Mononuclear cell (primary cell): ENCODE results near the gene SH3GLB1. TPM values are rescaled to one million over a fixed set of nuclear protein-coding genes. Genes with fewer than 3 reads are reported as not detected.

Source experiments
- H3K27me3 ChIP-seq: 2 replicates; pipeline ENCODE4 v1.6.0; 2011; ENCODE audit warnings: low read length, control low read depth; ENCODE audit not compliant: insufficient read depth
- H3K4me1 ChIP-seq: 2 replicates; pipeline ENCODE4 v1.5.1; 2011; ENCODE audit warnings: mild to moderate bottlenecking, low read length, control low read depth; ENCODE audit not compliant: insufficient read depth
- H3K4me3 ChIP-seq: 2 replicates; pipeline ENCODE4 v1.5.1; 2011; ENCODE audit warnings: mild to moderate bottlenecking, low read length, moderate library complexity
- H3K9me3 ChIP-seq: 2 replicates; pipeline ENCODE4 v1.5.1; 2011; ENCODE audit warnings: low read depth, mild to moderate bottlenecking, control low read depth, low read length
- total RNA-seq: library from RNA; depleted of rRNA; stranded (reverse); fragments of >200 nt; gene quantifications from one replicate; pipeline ENCODE4 v1.2.3, GENCODE V29; 2012

SH3GLB1 gene
- total RNA-seq, 1 donor = 54.4 TPM

DNA sequence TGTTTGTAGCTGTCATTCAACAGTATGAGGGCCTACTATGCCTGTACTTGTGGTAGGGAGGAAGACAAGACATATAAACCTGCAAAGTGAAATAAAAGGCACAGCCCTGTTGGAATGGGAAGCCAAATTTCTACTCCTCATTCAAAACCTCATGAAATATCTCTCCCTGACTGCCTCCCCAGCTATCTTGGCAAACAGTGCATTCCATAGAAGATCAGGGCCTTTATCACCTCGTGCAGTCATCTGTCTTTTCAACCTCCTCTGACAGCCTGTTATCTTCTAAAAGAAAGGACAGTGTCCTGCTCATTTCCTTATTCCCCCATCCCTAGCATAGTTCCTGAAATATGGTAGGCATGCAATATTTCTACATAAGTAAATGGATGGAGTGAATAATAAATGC lies 71.0 kb downstream of the SH3GLB1 start:
- Histone ChIP-seq H3K4me1 (peaks cover 53% of the 10 kb centered on the region), H3K27me3 (no peaks in the 10 kb centered on the region), H3K9me3 (no peaks in the 10 kb centered on the region), H3K4me3 (no peak overlapping the region)

DNA sequence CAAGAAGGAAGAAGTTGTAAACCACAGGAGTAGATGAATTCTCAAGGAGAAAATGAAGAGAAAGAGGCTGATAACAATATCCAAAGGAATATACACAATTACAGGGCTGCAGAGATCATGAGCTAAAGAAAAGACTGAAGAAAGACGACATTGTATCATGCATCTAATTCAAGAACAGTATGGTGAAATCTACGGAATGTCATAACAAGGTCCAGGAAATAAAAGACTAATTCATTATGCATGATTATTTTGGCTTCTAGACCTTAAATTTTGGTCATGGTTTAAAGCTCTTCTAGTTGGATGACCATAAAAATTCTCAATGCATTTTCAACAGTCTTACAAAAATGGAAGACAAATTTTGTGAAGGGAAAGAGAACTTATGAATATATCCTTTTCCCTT lies 71.7 kb downstream of the SH3GLB1 start:
- Histone ChIP-seq H3K4me3 (no peak overlapping the region), H3K4me1 (peaks cover 53% of the 10 kb centered on the region), H3K27me3 (no peaks in the 10 kb centered on the region), H3K9me3 (no peaks in the 10 kb centered on the region)

DNA sequence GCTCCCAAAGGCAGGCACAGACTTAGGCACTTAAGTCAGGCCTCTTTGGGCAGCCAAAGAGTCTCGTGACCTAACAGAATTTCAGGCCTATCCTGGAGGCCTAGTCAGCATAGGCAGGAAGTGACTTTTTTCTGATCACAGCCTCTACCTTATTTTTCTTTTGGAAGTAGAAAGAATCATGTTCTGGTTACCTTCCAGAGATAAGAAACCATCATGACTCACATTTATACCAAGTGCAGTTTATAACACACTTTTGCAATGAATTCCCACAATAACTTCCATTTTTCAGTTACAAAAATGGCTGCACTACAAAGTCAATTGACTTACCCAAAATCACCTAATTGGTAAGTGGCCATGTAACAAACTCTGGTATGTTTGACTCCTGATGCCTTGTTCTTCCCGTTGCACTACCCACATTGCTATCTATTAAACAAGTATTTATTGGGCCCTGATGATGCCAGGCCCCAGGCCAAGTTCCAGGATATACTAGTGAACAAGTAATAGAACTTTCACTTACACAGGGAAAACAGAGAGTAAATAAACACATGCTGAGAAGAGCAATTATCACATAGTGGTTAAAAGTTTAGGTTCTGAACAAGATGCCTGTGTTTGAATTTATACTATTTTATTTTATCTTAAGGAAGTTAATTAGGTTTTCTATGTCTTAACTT lies 74.3 kb downstream of the SH3GLB1 start:
- Histone ChIP-seq H3K4me1 (peaks cover 44% of the 10 kb centered on the region), H3K9me3 (no peaks in the 10 kb centered on the region), H3K27me3 (no peaks in the 10 kb centered on the region), H3K4me3 (no peak overlapping the region)

GRCh38 chr1:86779308-86780191 lies 75.2 kb downstream of the SH3GLB1 start:
- no peaks in the 10 kb centered on the region for H3K9me3 ChIP-seq
- no peak overlapping the region for H3K4me3 ChIP-seq
- H3K4me1 ChIP-seq = peaks cover 38% of the 10 kb centered on the region
- no peaks in the 10 kb centered on the region for H3K27me3 ChIP-seq

DNA sequence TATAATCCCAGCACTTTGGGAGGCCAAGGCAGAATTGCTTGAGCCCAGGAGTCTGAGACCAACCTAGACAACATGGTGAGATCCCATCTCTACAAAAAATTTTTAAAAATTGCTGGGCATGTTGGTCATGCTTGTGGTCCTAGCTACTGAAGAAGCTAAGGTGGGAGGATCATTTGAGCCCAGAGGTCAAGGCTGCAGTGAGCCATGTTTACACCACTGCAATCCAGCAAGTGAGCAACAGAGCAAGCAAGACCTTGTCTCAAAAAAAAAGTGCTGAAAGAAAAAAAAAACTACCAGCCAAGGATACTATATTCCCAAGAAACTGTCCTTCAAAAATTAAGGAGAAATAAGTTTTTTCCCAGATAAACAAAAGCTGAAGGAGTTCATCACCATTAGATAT lies 78.1 kb downstream of the SH3GLB1 start:
- Histone ChIP-seq H3K4me3 (no peak overlapping the region), H3K9me3 (no peaks in the 10 kb centered on the region), H3K27me3 (no peaks in the 10 kb centered on the region), H3K4me1 (peaks cover 14% of the 10 kb centered on the region)

GRCh38 chr1:86787621-86788020 lies 83.2 kb downstream of the SH3GLB1 start:
- no peaks in the 10 kb centered on the region for H3K27me3 ChIP-seq
- no peaks in the 10 kb centered on the region for H3K9me3 ChIP-seq
- no peak overlapping the region for H3K4me3 ChIP-seq
- H3K4me1 ChIP-seq = peaks cover 25% of the 10 kb centered on the region

DNA sequence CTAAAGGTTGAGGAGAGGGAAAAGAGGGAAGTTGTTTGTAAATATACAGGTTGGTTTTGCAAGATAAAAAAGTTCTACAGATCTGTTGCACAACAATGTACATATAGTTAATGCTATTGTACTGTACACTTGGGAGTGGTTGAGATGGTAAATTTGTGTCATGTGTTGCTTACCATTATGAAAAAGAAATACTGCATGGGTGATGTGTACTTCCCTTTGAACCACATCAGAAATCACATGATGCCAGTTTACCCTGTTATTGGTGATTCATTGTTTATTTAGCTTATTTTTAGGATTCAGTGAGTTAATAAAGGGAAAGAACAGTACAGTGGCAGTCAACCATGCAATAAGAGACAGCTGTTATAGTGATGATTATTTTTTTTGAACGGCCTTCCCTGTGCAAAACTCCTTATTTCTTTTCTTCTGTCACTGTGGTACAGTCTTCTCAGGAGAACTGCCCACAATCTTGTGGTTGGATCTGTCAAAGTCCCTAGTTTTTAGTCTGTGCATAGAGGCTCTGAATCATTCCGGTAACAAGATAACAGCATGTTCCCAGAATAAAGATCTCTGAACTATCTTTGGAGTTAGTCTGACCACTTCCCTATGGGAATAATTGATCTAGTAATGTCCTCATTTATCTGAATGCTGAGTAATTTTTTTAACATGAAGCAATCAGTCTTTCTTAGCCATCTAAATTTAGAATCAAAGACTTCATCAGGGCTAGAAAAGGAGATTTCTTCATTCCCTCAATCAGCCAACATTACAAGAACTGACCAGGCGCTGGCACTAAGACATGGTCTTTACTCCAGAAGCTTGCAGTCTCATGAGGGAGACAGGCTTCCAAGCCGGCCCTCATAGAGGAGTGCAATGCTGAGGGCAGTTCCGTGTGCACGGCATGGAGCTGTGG lies 84.2 kb downstream of the SH3GLB1 start:
- no peaks in the 10 kb centered on the region for H3K9me3 ChIP-seq
- peaks cover 31% of the 10 kb centered on the region for H3K4me1 ChIP-seq
- H3K4me3 ChIP-seq = no peak overlapping the region
- no peaks in the 10 kb centered on the region for H3K27me3 ChIP-seq

- H3K4me1 ChIP-seq = peaks cover 13% of the 10 kb centered on the region
- no peaks in the 10 kb centered on the region for H3K27me3 ChIP-seq
- H3K9me3 ChIP-seq = no peaks in the 10 kb centered on the region
- no peak overlapping the region for H3K4me3 ChIP-seq
Measured at GRCh38 chr1:86795316-86795715, 90.9 kb downstream of the SH3GLB1 start.

Other genes starting within 250 kb of the SH3GLB1 start
- not detected for gene CLCA1, start 235.6 kb upstream of the SH3GLB1 start, total RNA-seq
- not detected for gene CLCA4, start 157.5 kb upstream of the SH3GLB1 start, total RNA-seq
- 155 TPM for gene SELENOF, start 209.6 kb downstream of the SH3GLB1 start, total RNA-seq
- gene HS2ST1, start 210.1 kb downstream of the SH3GLB1 start, total RNA-seq = 7.5 TPM